Caco-2 (cell line): ENCODE data around the gene SRSF11. TPM values are rescaled to one million over a fixed set of nuclear protein-coding genes. Genes with fewer than 3 reads are reported as not detected.

Experiments
- BruUV-seq: library from RNA; stranded (reverse); fragments of 400-500 nt; replicated peaks from 2 replicates; lab custom pipeline; 2021; lab: Mats Ljungman, UMichigan
- CTCF ChIA-PET: fragments of 300-600 bp; sonication (Branson Sonifier 250); formaldehyde crosslinking; loops from one replicate; lab custom pipeline; 2022; ENCODE audit warnings: antibody characterized with exemption; lab: Charles Lee
- POLR2A ChIA-PET: fragments of 300-600 bp; sonication (Branson Sonifier 250); formaldehyde crosslinking; loops from one replicate; lab custom pipeline; 2022; ENCODE audit warnings: antibody characterized with exemption; lab: Charles Lee
- DNase-seq, 2 experiments: peaks; one replicate each; pipeline versions ENCODE4 v3.0.0 to v3.0.0-alpha.2; 2020 to 2022
- H3K27me3 ChIP-seq: replicated peaks from 2 replicates; pipeline ENCODE4 v1.6.0; 2011; ENCODE audit warnings: low read length; ENCODE audit not compliant: control insufficient read depth, insufficient read depth
- H3K36me3 ChIP-seq: 2 replicates; pipeline ENCODE4 v1.5.1; 2011; ENCODE audit warnings: low read length; ENCODE audit not compliant: control insufficient read depth, insufficient read depth
- H3K4me1 ChIP-seq: fragments of 250-450 bp; sonication (Bioruptor Pico); 2 replicates; pipeline ENCODE4 v1.5.1; 2020; ENCODE audit warnings: mild to moderate bottlenecking
- H3K4me3 ChIP-seq: 2 replicates; pipeline ENCODE4 v1.5.1; 2011; ENCODE audit warnings: low read depth, mild to moderate bottlenecking, control low read depth, low read length
- H3K9me3 ChIP-seq: fragments of 250-450 bp; sonication (Bioruptor Pico); 2 replicates; pipeline ENCODE4 v1.5.1; 2020; ENCODE audit warnings: mild to moderate bottlenecking, moderate library complexity
- H3K27ac Mint-ChIP-seq: one replicate; pipeline ENCODE4 v1.8.0; 2022; ENCODE audit warnings: mixed read lengths; ENCODE audit not compliant: unreplicated experiment
- H3K27me3 Mint-ChIP-seq: one replicate; pipeline ENCODE4 v1.8.0; 2022; ENCODE audit warnings: mixed read lengths; ENCODE audit not compliant: insufficient read depth, unreplicated experiment
- H3K36me3 Mint-ChIP-seq: one replicate; pipeline ENCODE4 v1.8.0; 2022; ENCODE audit warnings: mild to moderate bottlenecking, mixed read lengths; ENCODE audit not compliant: insufficient read depth, unreplicated experiment
- H3K4me1 Mint-ChIP-seq: one replicate; pipeline ENCODE4 v1.8.0; 2022; ENCODE audit warnings: low read depth, mixed read lengths; ENCODE audit not compliant: unreplicated experiment
- H3K4me3 Mint-ChIP-seq: one replicate; pipeline ENCODE4 v1.8.0; 2022; ENCODE audit warnings: mild to moderate bottlenecking, moderate library complexity, mixed read lengths; ENCODE audit not compliant: unreplicated experiment
- H3K9me3 Mint-ChIP-seq: one replicate; pipeline ENCODE4 v1.8.0; 2022; ENCODE audit warnings: mixed read lengths; ENCODE audit not compliant: unreplicated experiment
- CTCF ChIP-seq, 2 experiments: fragments of 200-600 bp in 1 of 2; IDR thresholded peaks; 1 replicate in 1 of 2; 2 replicates in 1 of 2; pipeline versions ENCODE4 v1.5.1 to v1.8.0; 2011 to 2022; ENCODE audit warnings: antibody characterized with exemption in 1 of 2, control low read depth in 1 of 2, inconsistent platforms in 1 of 2, low read depth in 1 of 2, low read length in 1 of 2, mild to moderate bottlenecking in 1 of 2, moderate library complexity in 1 of 2; ENCODE audit not compliant: insufficient read depth in 1 of 2, severe bottlenecking in 1 of 2, unreplicated experiment in 1 of 2
- intact Hi-C: fragments of 100-400 bp; cut with micrococcal nuclease; formaldehyde crosslinking; loops from one replicate; pipeline ENCODE4 v1.10.0; 2022; ENCODE audit not compliant: unreplicated experiment
- total RNA-seq: library from RNA; stranded (reverse); gene quantifications from 2 replicates; pipeline ENCODE4 v1.2.3, GENCODE V29; 2022

SRSF11 gene
- total RNA-seq, 1 experiment from 2014 or later = 119 TPM

DNA sequence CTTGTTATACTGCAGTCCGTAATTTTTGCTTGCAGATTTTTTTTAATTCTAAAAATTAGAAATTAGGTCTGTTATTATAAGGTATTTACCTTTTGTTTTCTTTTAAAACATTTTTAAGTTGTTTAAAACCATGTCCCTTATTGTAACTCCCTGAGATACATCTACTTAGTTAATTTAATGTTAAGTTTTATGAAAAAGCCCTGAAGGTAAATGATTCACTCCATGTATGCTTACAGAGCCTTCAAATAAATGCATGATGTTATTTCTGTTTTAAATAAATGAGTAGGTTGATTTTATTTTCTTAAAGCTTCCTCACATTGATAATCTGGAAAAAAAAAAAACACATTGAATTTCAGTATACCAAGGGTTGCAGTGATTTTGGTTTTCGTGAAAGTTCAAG, 7.5 kb downstream of the SRSF11 start:
- Mint-ChIP-seq H3K9me3 (no peaks in the 10 kb centered on the region), H3K36me3 (peaks cover 49% of the 10 kb centered on the region), H3K27ac (no peak overlapping the region), H3K4me1 (no peaks in the 10 kb centered on the region), H3K27me3 (no peaks in the 10 kb centered on the region), H3K4me3 (no peak overlapping the region)
- Histone ChIP-seq H3K27me3 (no peaks in the 10 kb centered on the region), H3K4me3 (no peak overlapping the region), H3K4me1 (no peaks in the 10 kb centered on the region), H3K9me3 (no peaks in the 10 kb centered on the region), H3K36me3 (no peaks in the 10 kb centered on the region)
- ChIA-PET CTCF (no interaction called here), POLR2A (no interaction called here)
- TF ChIP-seq CTCF (IDR thresholded peaks at IDR 0.05; ENCODE audit: insufficient read depth in 1 of 2, low read depth in 1 of 2, low read length in 1 of 2, severe bottlenecking in 1 of 2, unreplicated experiment in 1 of 2) = no peak
- intact Hi-C loops = no loop called here
- DNase-seq = no peak
- no TSS peak for BruUV-seq

- Mint-ChIP-seq H3K27ac (no peak overlapping the region), H3K27me3 (no peaks in the 10 kb centered on the region), H3K4me1 (no peaks in the 10 kb centered on the region), H3K9me3 (no peaks in the 10 kb centered on the region), H3K36me3 (peaks cover 66% of the 10 kb centered on the region), H3K4me3 (no peak overlapping the region)
- intact Hi-C loops = no loop called here
- Histone ChIP-seq H3K4me1 (no peaks in the 10 kb centered on the region), H3K36me3 (no peaks in the 10 kb centered on the region), H3K4me3 (no peak overlapping the region), H3K27me3 (no peaks in the 10 kb centered on the region), H3K9me3 (no peaks in the 10 kb centered on the region)
- no peak for DNase-seq
- POLR2A ChIA-PET = no interaction called here
- BruUV-seq = no TSS peak
- TF ChIP-seq CTCF (IDR thresholded peaks at IDR 0.05; ENCODE audit: insufficient read depth in 1 of 2, low read depth in 1 of 2, low read length in 1 of 2, severe bottlenecking in 1 of 2, unreplicated experiment in 1 of 2) = no peak
- CTCF ChIA-PET = interaction anchor here (0.6 kb wide), 1 partner anchor 189 kb away, joined by 3 read pairs; no protein-coding TSS in a partner anchor
These were observed 10.3 kb downstream of the SRSF11 start for GRCh38 chr1:70231475-70231874.

DNA sequence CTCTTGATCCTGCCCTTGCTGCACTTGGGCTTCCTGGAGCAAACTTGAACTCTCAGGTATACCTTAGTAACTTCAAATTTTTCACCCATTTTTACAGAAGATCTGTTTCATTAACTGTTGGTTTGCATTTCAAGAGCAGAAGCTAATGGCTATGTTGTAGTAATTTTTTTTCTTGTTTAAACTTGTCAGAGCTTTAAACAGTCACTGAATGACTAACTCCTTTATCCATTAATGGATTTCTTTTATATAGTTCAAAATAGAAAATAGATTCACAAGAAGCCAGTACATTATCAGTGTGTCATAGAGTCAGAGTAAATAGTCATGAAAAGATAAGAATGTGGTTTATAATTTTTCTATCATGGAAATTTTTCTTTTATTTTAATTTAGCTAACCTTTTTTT, 13.6 kb downstream of the SRSF11 start:
- TF ChIP-seq CTCF (IDR thresholded peaks at IDR 0.05; ENCODE audit: insufficient read depth in 1 of 2, low read depth in 1 of 2, low read length in 1 of 2, severe bottlenecking in 1 of 2, unreplicated experiment in 1 of 2) = no peak
- CTCF ChIA-PET = no interaction called here

More for the DNA sequence above, 13.6 kb downstream of the SRSF11 start:
- BruUV-seq = no TSS peak
- no peak overlapping the region for H3K4me3 ChIP-seq
- H3K27me3 Mint-ChIP-seq = no peaks in the 10 kb centered on the region
- no peak for DNase-seq
- POLR2A ChIA-PET = no interaction called here
- H3K4me1 ChIP-seq = no peaks in the 10 kb centered on the region
- H3K9me3 ChIP-seq = no peaks in the 10 kb centered on the region
- peaks cover 79% of the 10 kb centered on the region for H3K36me3 Mint-ChIP-seq
- H3K4me1 Mint-ChIP-seq = no peaks in the 10 kb centered on the region
- intact Hi-C loops = no loop called here
- no peaks in the 10 kb centered on the region for H3K9me3 Mint-ChIP-seq
- H3K36me3 ChIP-seq = no peaks in the 10 kb centered on the region
- H3K27ac Mint-ChIP-seq = no peak overlapping the region
- H3K4me3 Mint-ChIP-seq = no peak overlapping the region
- no peaks in the 10 kb centered on the region for H3K27me3 ChIP-seq
